Left kidney (tissue), 8 donors: ENCODE measurements around the gene DOK7. TPM values are rescaled to one million over a fixed set of nuclear protein-coding genes. Genes with fewer than 3 reads are reported as not detected.
A peak's percentile ranks its signal among the peaks of the same experiment; 100 is the strongest.

Experiments
- DNase-seq: peaks from one replicate; pipeline ENCODE4 v3.0.0-alpha.2; 2013
- long read RNA-seq, 8 donors: transcript quantifications; one replicate each; lab custom pipeline, GENCODE V29; 2026
- polyA plus RNA-seq: library from polyadenylated mRNA; unstranded; fragments of 120-200 nt; gene quantifications from one replicate; pipeline ENCODE4 v1.2.1, GENCODE V29; 2013; ENCODE audit not compliant: insufficient read length

The DOK7 gene, protein sequence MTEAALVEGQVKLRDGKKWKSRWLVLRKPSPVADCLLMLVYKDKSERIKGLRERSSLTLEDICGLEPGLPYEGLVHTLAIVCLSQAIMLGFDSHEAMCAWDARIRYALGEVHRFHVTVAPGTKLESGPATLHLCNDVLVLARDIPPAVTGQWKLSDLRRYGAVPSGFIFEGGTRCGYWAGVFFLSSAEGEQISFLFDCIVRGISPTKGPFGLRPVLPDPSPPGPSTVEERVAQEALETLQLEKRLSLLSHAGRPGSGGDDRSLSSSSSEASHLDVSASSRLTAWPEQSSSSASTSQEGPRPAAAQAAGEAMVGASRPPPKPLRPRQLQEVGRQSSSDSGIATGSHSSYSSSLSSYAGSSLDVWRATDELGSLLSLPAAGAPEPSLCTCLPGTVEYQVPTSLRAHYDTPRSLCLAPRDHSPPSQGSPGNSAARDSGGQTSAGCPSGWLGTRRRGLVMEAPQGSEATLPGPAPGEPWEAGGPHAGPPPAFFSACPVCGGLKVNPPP
- polyA plus RNA-seq: 1.5 TPM
- long read RNA-seq, donor 1, partial matches to known transcripts: 0 of 2 reads
- long read RNA-seq, donor 1, other reads (novel, unspliced or antisense): 0 of 2 reads
- long read RNA-seq, donor 2, partial matches to known transcripts: 0 of 1 reads
- long read RNA-seq, donor 2, other reads (novel, unspliced or antisense): 0 of 1 reads
- long read RNA-seq, donor 3: 0 reads
- long read RNA-seq, donor 4: 0 reads
- long read RNA-seq, donor 5: 0 reads
- long read RNA-seq, donor 6: 0 reads
- long read RNA-seq, donor 7, partial matches to known transcripts: 211 of 216 reads
- long read RNA-seq, donor 7, other reads (novel, unspliced or antisense): 5 of 216 reads
- long read RNA-seq, donor 8: 0 reads

GRCh38 chr4:3462790-3463415, at the start of gene DOK7:
TSS of gene DOK7 (plus strand) at chr4:3463306. CDS start at chr4:3463376, 70 bp downstream.
- DNase-seq: no peak

DNA sequence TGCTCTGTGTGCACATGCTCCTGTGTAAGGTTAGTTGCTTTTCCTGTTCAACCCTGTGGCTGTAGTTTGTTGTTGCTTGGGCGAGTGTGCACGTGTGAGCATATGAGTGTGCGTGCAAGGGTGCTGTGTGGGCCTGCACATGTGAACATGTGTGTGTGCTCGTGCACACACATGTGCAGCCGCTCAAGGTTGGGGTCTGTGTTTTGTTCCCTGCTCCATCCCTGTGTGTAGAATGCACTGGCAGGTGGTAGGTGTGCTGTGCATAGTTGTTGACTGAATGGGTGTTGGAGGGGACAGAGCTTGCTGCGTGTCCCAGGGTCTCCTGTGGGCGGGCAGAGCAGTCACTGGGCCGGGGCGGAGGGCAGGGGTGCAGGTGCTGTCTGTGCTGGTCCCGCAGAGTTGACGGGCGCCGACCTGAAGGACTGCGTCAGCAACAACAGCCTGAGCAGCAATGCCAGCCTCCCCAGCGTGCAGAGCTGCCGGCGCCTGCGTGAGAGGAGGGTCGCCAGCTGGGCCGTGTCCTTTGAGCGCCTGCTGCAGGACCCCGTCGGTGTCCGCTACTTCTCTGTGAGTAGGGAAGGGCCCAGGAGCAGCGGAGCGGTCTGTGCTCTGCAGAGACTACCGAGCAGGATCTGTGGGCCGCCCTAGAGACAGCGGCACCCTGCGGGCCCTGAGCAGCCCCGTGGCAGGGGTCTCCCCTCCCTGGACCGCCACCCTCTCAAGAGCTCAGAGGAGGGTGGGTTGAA, 49.3 kb upstream of the DOK7 start:
- DNase-seq: no peak

DNA sequence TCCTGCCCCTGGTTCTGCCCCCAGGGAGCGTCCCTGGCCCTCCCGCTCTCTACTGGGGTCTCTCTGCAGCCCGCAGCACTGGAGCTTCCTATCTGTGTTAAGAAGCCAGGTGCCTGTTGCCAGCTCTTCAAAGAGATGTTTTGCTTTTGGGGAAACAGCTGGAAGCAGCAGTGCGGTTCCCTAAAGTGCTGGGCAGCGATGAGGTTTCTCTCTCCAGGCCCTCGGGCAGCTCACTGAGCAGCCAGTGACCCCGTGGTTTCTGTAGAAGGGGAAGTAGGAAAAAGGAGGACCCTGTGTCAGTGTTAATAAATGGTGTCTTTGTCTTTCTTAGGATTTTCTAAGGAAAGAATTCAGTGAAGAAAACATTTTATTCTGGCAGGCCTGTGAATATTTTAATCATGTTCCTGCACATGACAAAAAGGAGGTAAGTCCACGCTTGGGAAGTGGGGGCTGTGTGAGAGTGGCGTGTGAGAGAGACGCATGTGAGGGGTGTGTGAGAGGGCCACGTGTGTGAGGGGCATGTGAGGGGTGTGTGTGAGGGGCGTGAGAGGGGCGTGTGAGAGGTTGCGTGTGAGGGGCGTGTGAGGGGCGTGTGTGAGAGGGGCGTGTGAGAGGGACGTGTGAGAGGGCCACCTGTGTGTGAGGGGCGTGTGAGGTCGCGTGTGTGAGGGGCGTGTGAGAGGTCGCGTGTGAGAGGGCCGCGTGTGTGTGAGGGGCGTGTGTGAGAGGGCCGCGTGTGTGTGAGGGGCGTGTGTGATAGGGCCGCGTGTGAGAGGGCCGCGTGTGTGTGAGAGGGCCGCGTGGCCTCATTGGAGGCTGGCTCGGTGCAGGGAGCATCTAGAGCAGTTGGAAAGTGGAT, 48.5 kb upstream of the DOK7 start:
- DNase-seq: peak; percentile 38

- DNase-seq: no peak
Observed at GRCh38 chr4:3415471-3416141, 47.5 kb upstream of the DOK7 start.

GRCh38 chr4:3416270-3416669, 46.8 kb upstream of the DOK7 start:
- DNase-seq: no peak

- DNase-seq: no peak
Observed at GRCh38 chr4:3416821-3417221, 46.3 kb upstream of the DOK7 start.

- DNase-seq: no peak
Observed at GRCh38 chr4:3417448-3417847, 45.7 kb upstream of the DOK7 start.

DNA sequence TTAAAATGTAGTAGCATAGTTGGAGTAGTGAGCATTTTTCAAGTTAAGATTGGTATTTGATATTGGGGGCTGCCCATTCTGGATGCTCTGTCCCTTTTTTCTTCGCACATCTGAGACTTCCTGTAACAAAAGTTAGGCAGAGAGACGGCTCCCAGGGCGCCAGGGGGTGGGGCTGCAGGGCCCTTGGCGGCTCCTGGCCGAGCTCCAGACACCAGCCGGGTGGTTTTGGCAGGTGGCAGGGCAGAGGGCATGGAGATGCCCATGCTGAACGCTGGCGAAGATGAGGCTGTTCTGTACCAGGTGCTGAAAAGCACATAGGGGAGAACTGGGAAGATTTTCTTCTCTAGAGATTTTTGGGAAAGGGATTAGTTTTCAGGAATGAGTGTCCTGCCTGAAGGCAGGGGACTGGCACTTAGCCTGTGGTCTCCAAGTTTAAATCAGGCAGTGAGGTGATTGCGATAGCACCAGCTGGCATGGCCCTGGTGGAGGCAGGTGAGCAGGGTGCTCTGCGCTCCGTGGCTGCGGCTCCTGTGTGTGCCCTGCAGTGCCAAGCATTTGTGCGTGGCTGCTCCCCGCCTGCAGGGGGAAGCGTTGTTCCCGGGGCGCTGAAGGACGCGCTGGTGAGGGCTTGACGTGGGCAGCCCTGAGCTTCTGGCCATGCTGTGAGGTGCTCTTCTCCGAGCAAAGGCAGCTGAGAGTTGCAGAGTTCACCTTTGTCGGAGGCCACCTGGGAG, 44.9 kb upstream of the DOK7 start:
- DNase-seq: no peak

- DNase-seq: no peak
Observed at GRCh38 chr4:3419836-3420605, 43.1 kb upstream of the DOK7 start.

DNA sequence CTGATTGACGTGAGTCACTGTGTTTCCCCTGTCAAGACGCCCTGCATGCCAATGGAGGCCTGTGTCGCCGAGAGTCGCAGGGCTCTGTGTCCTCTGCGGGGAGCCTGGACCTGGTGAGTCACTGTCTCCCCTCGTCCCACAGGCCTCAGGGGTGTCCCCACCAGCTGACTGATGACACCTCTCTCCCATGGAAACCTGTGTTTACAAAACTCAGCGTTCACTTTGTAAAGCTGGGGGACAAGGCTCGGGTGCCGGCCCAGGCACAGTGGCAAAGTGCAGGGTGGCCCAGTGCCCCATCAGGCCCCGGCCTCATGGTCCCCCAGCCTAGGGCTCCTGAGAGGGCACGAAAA, 42.5 kb upstream of the DOK7 start:
- no peak for DNase-seq

DNA sequence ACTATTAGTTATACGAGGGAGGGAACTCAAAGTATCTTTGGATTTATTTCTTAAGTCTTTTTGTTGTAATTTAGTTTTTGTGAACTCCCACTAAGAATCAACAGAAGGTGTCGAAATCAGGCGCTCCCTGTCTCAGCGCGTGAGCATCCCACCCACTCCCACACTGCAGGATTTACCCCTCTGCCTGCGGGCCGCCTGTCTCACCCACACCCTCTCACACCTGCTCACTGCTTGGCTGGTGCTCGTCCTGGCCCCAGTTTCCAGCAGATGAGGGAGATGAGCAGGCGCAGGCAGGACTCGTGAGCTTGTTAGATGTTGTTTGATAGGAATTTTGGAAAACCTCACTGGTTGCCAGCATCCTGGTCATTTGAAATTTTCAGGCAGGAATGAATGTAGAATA, 42.1 kb upstream of the DOK7 start:
- no peak for DNase-seq

DNA sequence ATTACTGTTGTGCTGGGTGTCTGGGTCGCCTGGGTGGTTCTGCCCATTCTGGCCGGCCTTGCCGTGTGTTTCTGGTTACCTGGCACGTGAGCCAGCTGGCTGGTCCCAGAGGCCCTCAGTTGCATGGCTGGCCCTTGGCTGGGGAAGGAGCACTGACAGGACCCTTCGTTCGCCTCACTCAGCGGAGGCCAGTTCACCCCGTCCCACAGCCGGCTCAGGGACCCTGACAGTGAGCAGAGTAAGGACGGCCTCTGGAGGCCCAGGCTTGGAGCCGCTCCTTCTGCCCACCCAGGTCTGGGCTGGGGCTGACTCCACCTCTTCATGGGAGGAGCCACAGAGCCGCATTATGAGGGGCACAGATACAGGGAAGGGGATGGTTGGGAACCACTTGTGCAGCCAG, 41.6 kb upstream of the DOK7 start:
- no peak for DNase-seq

DNA sequence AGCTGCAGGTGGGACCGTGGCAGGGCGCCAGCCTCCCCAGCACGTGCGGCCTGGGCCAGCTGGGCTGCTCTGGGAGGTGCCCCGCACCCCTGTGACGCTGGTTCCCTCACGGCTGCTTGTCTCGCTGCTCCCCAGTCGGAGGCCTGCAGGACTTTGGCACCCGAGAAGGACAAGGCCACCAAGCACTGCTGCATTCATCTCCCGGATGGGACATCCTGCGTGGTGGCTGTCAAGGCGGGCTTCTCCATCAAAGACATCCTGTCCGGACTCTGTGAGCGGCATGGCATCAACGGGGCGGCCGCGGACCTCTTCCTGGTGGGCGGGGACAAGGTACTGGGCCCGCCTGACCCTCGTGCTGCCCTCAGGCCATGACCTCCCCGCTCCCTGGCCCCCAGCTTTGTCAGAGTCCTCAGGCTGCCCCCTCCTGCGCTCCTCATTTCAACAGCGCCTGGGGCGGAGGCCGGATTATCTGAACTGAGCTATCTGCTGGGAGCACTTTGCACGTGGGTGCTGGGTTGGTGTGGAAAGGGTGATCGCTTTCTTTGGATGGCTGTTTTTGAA, 40.8 kb upstream of the DOK7 start:
- DNase-seq: no peak

- DNase-seq: no peak
Observed at GRCh38 chr4:3422808-3423297, 40.3 kb upstream of the DOK7 start.

GRCh38 chr4:3423406-3423805, 39.7 kb upstream of the DOK7 start:
- DNase-seq: no peak

DNA sequence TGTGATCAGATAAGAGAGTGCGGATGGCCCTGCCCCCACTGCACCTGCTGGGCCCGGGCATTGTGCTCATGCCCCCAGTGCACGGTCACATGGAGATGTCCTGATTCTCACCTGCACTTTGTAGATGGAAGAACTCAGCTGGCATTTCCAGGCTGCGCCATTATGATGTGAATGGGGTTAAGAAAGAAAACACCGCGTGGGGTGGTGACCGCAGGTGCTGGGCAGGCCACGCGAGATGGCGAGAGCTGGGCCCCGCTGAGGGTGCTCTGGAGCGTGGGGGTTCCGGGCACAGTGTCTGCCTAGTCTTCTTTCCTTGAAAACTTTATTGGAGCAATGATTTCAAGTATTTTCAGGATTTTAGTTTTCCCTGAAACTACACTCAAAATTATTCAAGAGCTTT, 39.2 kb upstream of the DOK7 start:
- no peak for DNase-seq

GRCh38 chr4:3424522-3425095, 38.5 kb upstream of the DOK7 start:
- no peak for DNase-seq

GRCh38 chr4:3426465-3427133, 36.5 kb upstream of the DOK7 start:
- DNase-seq: no peak
